ENCODE results near the gene P2RY6. TPM values are rescaled to one million over a fixed set of nuclear protein-coding genes. Genes with fewer than 3 reads are reported as not detected.

P2RY6 gene
- total RNA-seq, 2 experiments from 2014 or later: not detected

GRCh38 chr11:73324116-73324515 is 52.0 kb downstream of the P2RY6 start:
- no peak overlapping the region for H3K27ac Mint-ChIP-seq
- peaks cover 4% of the 10 kb centered on the region for H3K4me1 Mint-ChIP-seq
- POLR2A ChIA-PET: no interaction called here

GRCh38 chr11:73324665-73325035 is 52.5 kb downstream of the P2RY6 start:
- H3K9me3 Mint-ChIP-seq: no peaks in the 10 kb centered on the region

More at GRCh38 chr11:73324116-73324515, 52.0 kb downstream of the P2RY6 start:
- H3K9me3 Mint-ChIP-seq: no peaks in the 10 kb centered on the region
- no peaks in the 10 kb centered on the region for H3K36me3 Mint-ChIP-seq (ENCODE audit: low read depth)
- H3K4me3 Mint-ChIP-seq: no peak overlapping the region
- CTCF ChIA-PET: interaction anchor here (1.8 to 5.1 kb wide), 2 partner anchors 12 to 17 kb away, joined by 5 to 26 read pairs; no protein-coding TSS in a partner anchor
- no peaks in the 10 kb centered on the region for H3K27me3 Mint-ChIP-seq
- no peak for DNase-seq

DNA sequence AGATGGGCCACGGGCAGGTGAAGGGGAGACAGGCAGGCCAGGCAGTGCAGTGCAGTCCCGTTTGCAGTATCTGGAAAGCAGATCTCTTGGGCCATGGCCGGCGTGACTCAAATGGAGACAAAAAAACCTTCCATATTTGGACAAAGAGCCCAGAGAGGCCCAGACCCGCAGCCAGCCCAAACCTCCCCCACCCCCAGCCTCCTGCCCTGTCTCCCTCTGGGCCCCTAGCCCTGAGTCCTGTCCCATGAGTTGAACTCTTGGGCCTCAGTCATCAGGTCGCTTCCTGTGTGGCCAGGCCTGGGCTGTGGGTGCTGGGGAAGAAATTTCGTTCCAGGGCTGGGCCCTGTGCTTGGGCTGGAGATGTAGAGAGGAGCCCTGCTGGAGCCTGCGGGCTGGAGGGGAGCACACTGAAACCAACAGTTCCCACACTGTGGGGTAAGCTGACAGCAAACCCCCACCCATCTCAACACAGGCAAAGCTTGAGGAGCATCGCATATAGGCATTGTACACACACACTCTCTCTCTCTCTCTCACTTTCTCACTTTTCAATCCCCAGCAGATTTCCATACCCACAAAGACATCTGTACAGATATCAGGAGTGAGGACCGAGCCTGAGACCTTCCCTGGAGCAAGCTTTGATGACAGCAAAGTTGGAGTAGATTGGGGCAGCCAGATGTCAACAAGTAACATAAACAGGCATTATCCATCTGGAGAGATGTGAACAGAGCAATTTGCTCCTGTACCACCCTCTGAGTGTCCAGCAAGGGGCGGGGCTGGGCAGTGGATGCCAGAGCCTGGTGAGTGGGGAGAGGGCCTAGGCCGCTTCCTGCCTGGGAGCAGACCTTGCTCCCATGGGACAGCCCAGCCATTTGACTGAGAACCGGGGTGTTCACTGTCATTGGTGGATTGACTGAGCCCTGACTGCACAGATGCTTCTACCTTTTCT is 53.2 kb downstream of the P2RY6 start:
- CTCF ChIA-PET: interaction anchor here (1.2 to 5.1 kb wide), 3 partner anchors 10 to 26 kb away, joined by 4 to 26 read pairs (median 5); no protein-coding TSS in a partner anchor
- no peak for DNase-seq
- H3K4me3 Mint-ChIP-seq: no peak overlapping the region
- no peaks in the 10 kb centered on the region for H3K27me3 Mint-ChIP-seq
- no peaks in the 10 kb centered on the region for H3K9me3 Mint-ChIP-seq
- no peak overlapping the region for H3K27ac Mint-ChIP-seq
- H3K36me3 Mint-ChIP-seq (ENCODE audit: low read depth): no peaks in the 10 kb centered on the region
- POLR2A ChIA-PET: no interaction called here
- H3K4me1 Mint-ChIP-seq: peaks cover 4% of the 10 kb centered on the region

More at GRCh38 chr11:73324665-73325035, 52.5 kb downstream of the P2RY6 start:
- Mint-ChIP-seq H3K4me1 (peaks cover 4% of the 10 kb centered on the region), H3K4me3 (no peak overlapping the region), H3K36me3 (ENCODE audit: low read depth) (no peaks in the 10 kb centered on the region), H3K27me3 (no peaks in the 10 kb centered on the region), H3K27ac (no peak overlapping the region)
- POLR2A ChIA-PET: no interaction called here
- DNase-seq: no peak
- CTCF ChIA-PET: interaction anchor here (5.1 kb wide), 1 partner anchor 11 kb away, joined by 26 read pairs; no protein-coding TSS in a partner anchor

DNA sequence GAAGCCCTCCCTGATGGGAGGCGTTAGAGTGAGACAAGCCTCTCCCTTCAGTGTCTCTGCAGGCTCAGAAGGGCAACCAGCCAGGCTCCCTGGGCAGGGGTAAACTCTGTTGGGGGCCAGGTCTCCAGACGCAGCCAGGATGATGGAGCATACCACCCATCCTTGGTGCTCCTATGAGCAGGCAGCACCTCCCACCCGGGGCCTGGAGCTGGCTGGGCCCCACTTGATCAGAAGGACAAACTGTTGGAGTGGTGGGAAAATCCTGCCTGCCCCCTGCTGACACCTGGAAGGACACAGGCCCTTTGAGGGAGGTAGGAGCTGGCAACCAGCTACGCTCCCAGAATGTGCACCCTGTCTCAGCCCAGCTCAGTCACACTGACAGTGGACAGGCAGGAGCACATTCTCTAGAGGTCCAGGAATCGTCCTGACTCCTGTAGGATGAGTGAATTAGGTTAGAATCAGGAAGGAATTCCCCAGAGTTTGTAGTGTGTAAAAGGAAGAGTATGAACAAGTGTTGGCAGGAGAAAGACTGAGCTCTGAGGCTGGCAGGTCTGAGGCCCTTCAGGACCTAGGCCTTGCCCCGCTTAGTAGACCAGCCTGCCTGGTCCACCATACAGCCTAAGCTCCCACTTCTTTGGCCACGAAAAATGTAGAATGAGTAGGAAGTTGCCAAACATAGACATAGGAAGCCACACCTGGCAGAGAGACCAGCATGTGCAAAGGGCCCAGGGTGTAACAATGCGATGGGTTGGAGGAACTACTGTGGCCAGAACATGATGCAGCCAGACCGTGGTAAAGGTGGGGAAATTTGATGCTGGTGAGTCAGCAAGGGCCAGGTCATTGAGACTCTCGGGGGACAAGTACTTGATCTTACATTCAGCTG is 55.0 kb downstream of the P2RY6 start:
- ChIA-PET POLR2A (no interaction called here), CTCF (interaction anchor here (0.9 to 1.8 kb wide), 4 partner anchors 14 to 38 kb away, joined by 3 to 7 read pairs (median 4); no protein-coding TSS in a partner anchor)
- H3K4me3 Mint-ChIP-seq: no peak overlapping the region
- no peak for DNase-seq
- no peaks in the 10 kb centered on the region for H3K27me3 Mint-ChIP-seq
- H3K4me1 Mint-ChIP-seq: no peaks in the 10 kb centered on the region
- no peaks in the 10 kb centered on the region for H3K36me3 Mint-ChIP-seq (ENCODE audit: low read depth)
- no peak overlapping the region for H3K27ac Mint-ChIP-seq
- no peaks in the 10 kb centered on the region for H3K9me3 Mint-ChIP-seq

GRCh38 chr11:73327812-73328364 is 55.8 kb downstream of the P2RY6 start:
- no peak overlapping the region for H3K4me3 Mint-ChIP-seq

DNA sequence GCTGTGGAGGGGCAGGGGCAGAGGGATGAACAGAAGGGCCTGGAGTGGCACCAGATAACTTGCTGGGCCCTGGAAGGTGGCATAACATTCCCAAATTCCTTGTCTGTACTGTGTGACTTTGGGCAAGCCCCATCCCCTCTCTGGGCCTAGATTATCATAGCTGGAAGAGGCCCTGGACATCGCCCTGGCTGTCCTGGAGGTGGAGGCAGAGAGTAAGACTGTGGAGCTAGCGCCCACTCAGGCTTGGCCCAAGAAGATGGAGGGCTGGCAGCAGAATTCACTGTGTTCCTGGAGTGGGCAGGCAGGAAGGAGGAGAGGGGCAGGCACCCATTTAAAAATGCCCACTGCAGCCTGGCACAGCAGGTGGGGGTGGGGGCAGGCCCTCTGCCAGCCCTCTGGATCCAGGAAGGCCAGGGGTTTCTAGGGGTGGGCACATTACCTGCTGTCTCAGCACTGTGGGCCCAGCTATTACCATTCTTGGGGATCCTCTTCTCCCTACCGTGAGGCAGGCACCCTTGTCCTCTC is 58.5 kb downstream of the P2RY6 start:
- no peak for DNase-seq
- no peaks in the 10 kb centered on the region for H3K4me1 Mint-ChIP-seq
- H3K27ac Mint-ChIP-seq: no peak overlapping the region
- H3K27me3 Mint-ChIP-seq: no peaks in the 10 kb centered on the region
- no peaks in the 10 kb centered on the region for H3K9me3 Mint-ChIP-seq
- H3K36me3 Mint-ChIP-seq (ENCODE audit: low read depth): no peaks in the 10 kb centered on the region
- ChIA-PET CTCF (interaction anchor here (0.9 kb wide), 1 partner anchor 20 kb away, joined by 3 read pairs; no protein-coding TSS in a partner anchor), POLR2A (no interaction called here)
- H3K4me3 Mint-ChIP-seq: no peak overlapping the region

More at GRCh38 chr11:73327812-73328364, 55.8 kb downstream of the P2RY6 start:
- Mint-ChIP-seq H3K27ac (no peak overlapping the region), H3K36me3 (ENCODE audit: low read depth) (no peaks in the 10 kb centered on the region), H3K9me3 (no peaks in the 10 kb centered on the region), H3K4me1 (no peaks in the 10 kb centered on the region), H3K27me3 (no peaks in the 10 kb centered on the region)
- DNase-seq: no peak
- ChIA-PET POLR2A (no interaction called here), CTCF (interaction anchor here (0.7 to 0.9 kb wide), 3 partner anchors 21 to 39 kb away, joined by 3 to 7 read pairs (median 3); no protein-coding TSS in a partner anchor)

DNA sequence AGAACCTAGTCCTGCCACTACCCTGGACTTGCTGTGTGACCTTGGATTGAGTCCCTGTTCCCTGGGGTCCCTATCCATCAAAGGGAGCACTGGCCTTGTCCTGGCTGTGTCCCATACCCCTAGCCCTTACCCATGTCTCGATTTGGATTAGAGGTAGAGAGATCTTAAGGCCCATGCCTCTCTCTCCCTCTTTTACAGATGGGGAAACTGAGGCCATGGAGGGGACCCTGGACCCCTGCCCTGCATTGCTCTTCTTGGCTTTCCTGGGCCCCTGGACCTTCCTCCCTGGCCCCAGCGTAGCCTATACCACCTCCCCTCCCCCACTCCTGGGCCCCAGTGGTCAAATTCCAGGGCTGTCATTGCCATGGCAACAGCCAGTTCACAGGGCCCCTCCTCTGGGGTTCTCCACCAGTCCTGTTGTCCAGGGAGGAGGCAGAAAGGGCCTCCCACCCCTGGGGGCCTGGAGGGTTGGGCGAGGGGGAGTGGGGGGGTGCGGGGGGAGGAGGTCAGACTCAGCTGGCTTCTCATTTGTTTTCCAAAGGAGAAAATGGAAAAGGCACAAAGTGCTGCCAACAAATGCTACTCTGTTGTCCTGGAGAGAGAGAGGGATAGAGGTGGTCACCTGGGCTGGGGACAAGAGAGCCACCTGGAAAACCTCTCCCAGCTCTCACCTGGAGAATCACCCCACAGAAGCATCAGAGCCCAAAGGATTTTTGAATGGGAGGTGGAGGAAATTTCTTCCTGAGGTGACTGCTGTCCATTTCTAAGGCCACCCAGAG is 59.2 kb downstream of the P2RY6 start:
- H3K4me1 Mint-ChIP-seq: no peaks in the 10 kb centered on the region
- ChIA-PET POLR2A (no interaction called here), CTCF (interaction anchor here (0.9 to 1.1 kb wide), 2 partner anchors 20 to 74 kb away, joined by 3 read pairs; no protein-coding TSS in a partner anchor)
- H3K9me3 Mint-ChIP-seq: no peaks in the 10 kb centered on the region
- no peak overlapping the region for H3K4me3 Mint-ChIP-seq
- DNase-seq: no peak
- H3K27ac Mint-ChIP-seq: no peak overlapping the region
- H3K27me3 Mint-ChIP-seq: no peaks in the 10 kb centered on the region
- no peaks in the 10 kb centered on the region for H3K36me3 Mint-ChIP-seq (ENCODE audit: low read depth)

DNA sequence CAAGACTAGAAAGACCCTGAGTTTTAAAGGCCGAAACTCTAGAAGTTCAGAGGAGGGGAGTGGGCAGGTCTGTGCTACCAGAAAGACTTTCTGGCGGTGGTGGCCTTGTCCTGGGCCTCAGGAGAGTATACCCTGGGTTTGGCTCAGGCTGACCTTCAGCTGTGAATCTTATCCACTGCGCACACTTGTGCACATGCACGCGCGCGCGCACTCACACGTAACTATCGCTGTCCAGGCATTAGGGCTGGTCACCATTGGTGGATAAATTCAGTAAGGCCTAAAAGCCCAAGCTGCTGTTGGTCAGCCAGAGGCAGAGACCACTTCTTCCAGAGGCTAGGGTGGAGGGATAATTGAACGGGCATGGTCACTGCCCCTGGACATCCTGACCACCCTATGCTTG is 61.0 kb downstream of the P2RY6 start:
- POLR2A ChIA-PET: no interaction called here
- H3K9me3 Mint-ChIP-seq: no peaks in the 10 kb centered on the region

GRCh38 chr11:73333640-73334383 is 61.7 kb downstream of the P2RY6 start:
- Mint-ChIP-seq H3K4me3 (no peak overlapping the region), H3K36me3 (ENCODE audit: low read depth) (no peaks in the 10 kb centered on the region), H3K9me3 (no peaks in the 10 kb centered on the region), H3K4me1 (no peaks in the 10 kb centered on the region), H3K27ac (peak overlapping the region; percentile 55), H3K27me3 (no peaks in the 10 kb centered on the region)
- ChIA-PET CTCF (interaction anchor here (1.0 to 4.3 kb wide), 6 partner anchors 11 to 44 kb away, joined by 3 to 26 read pairs (median 6); no protein-coding TSS in a partner anchor), POLR2A (no interaction called here)
- DNase-seq: no peak

More for the DNA sequence above, 61.0 kb downstream of the P2RY6 start:
- CTCF ChIA-PET: interaction anchor here (1.0 to 4.0 kb wide), 5 partner anchors 18 to 44 kb away, joined by 3 to 13 read pairs (median 3); no protein-coding TSS in a partner anchor
- H3K36me3 Mint-ChIP-seq (ENCODE audit: low read depth): no peaks in the 10 kb centered on the region
- no peak overlapping the region for H3K27ac Mint-ChIP-seq
- DNase-seq: no peak
- H3K4me1 Mint-ChIP-seq: no peaks in the 10 kb centered on the region
- H3K4me3 Mint-ChIP-seq: no peak overlapping the region
- H3K27me3 Mint-ChIP-seq: no peaks in the 10 kb centered on the region

GRCh38 chr11:73334384-73335203 is 62.5 kb downstream of the P2RY6 start:
- Mint-ChIP-seq H3K4me3 (no peak overlapping the region), H3K4me1 (no peaks in the 10 kb centered on the region), H3K27me3 (no peaks in the 10 kb centered on the region), H3K27ac (no peak overlapping the region), H3K9me3 (no peaks in the 10 kb centered on the region), H3K36me3 (ENCODE audit: low read depth) (no peaks in the 10 kb centered on the region)
- POLR2A ChIA-PET: no interaction called here
- CTCF ChIA-PET: interaction anchor here (0.7 to 4.3 kb wide), 16 partner anchors 11 to 327 kb away, joined by 3 to 34 read pairs (median 8); no protein-coding TSS in a partner anchor
- no peak for DNase-seq

All from activated CD4-positive, alpha-beta T cell treated with anti-CD3 and anti-CD28 coated beads, Interleukin-2, amount 10 ng/mL, durations not matched to agents 7 days and 5 days (primary cell).